Measurements from ENCODE around the gene GRB2.

GRCh38 chr17:75307957-75308731 lies 97.3 kb downstream of the GRB2 start:
- no peak for TF ChIP-seq CTCF (IDR thresholded peaks at IDR 0.05 in 2 of 3, conservative IDR thresholded peaks at IDR 0.05 in 1 of 3; ENCODE audit: control insufficient read depth in 2 of 3, extremely low read depth in 1 of 3, insufficient read depth in 1 of 3, low read depth in 3 of 3, low read length in 3 of 3)
- TF ChIP-seq KAT2A (conservative IDR thresholded peaks at IDR 0.05; ENCODE audit: control insufficient read depth, low read depth, low read length): no peak
- TF ChIP-seq ZNF384 (IDR thresholded peaks at IDR 0.05; ENCODE audit: borderline replicate concordance, low read depth, low read length): no peak

All from GM12878 (cell line).